Measurements from ENCODE around the gene LOXL1. TPM values are rescaled to one million over a fixed set of nuclear protein-coding genes. Genes with fewer than 3 reads are reported as not detected.
"Not testable (repeated sequence)": the region's sequence is repeated elsewhere in the genome, so short reads cannot be mapped to it uniquely, and the experiment has no call there.

Gene LOXL1
- total RNA-seq, 3 donors from 2014 or later: 0.65 to 1.2 (median 0.81) TPM

- no peaks in the 10 kb centered on the region for H3K9me3 Mint-ChIP-seq
- ATAC-seq: peak; percentile 82 to 90
- peak overlapping the region; percentile 40 for H3K4me3 Mint-ChIP-seq
- peak; percentile 73 for DNase-seq
- peaks cover 25% of the 10 kb centered on the region for H3K4me1 Mint-ChIP-seq (ENCODE audit: low read depth)
- peaks cover 12% of the 10 kb centered on the region for H3K27me3 Mint-ChIP-seq (ENCODE audit: low read depth)
- H3K36me3 Mint-ChIP-seq (ENCODE audit: insufficient read depth): no peaks in the 10 kb centered on the region
Measured at GRCh38 chr15:73972984-73973682, 46.9 kb downstream of the LOXL1 start.

DNA sequence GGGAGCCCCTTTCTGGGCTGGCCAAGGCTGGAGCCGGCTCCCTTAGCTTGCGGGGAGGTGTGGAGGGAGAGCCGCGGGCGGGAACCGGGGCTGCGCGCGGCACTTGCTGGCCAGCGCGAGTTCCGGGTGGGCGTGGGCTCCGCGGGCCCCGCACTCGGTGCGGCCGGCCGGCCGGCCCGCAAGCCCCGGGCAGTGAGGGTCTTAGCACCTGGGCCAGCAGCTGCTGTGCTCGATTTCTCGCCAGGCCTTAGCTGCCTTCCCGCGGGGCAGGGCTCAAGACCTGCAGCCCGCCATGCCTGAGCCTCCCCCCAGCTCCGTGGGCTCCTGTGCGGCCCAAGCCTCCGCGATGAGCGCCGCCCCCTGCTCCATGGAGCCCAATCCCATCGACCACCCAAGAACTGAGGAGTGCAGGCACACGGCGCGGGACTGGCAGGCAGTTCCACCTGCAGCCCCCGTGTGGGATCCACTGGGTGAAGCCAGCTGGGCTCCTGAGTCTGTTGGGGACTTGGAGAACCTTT lies 47.5 kb downstream of the LOXL1 start:
- not testable (repeated sequence) for H3K9me3 Mint-ChIP-seq; H3K4me3 Mint-ChIP-seq; DNase-seq; ATAC-seq; H3K36me3 Mint-ChIP-seq (ENCODE audit: insufficient read depth)
- H3K27me3 Mint-ChIP-seq (ENCODE audit: low read depth): peaks cover 12% of the 10 kb centered on the region
- peaks cover 25% of the 10 kb centered on the region for H3K4me1 Mint-ChIP-seq (ENCODE audit: low read depth)

GRCh38 chr15:73975440-73976125 lies 49.3 kb downstream of the LOXL1 start:
- not testable (repeated sequence) for H3K9me3 Mint-ChIP-seq; DNase-seq; H3K36me3 Mint-ChIP-seq (ENCODE audit: insufficient read depth); ATAC-seq; H3K4me3 Mint-ChIP-seq
- peaks cover 28% of the 10 kb centered on the region for H3K4me1 Mint-ChIP-seq (ENCODE audit: low read depth)
- peaks cover 12% of the 10 kb centered on the region for H3K27me3 Mint-ChIP-seq (ENCODE audit: low read depth)

DNA sequence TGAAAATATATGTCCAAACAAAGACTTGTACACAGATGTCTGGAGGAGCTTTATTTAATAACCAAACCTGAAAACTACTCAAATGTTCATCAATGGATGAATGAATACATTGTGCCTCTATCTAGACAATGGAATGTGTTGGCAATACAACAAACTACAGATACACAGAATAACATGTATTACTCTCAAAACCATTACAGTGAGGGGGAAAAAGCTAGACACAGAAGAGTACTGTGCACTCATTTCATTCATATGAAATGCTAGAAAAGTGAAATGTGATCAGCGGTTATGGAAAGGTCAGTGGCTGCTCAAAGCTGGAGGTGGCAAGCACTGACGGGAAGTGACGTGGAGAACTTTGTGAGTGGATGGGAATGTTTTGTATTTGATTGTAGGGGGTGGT lies 52.6 kb downstream of the LOXL1 start:
- peaks cover 12% of the 10 kb centered on the region for H3K27me3 Mint-ChIP-seq (ENCODE audit: low read depth)
- H3K4me1 Mint-ChIP-seq (ENCODE audit: low read depth): peaks cover 48% of the 10 kb centered on the region
- DNase-seq: no peak
- no peaks in the 10 kb centered on the region for H3K36me3 Mint-ChIP-seq (ENCODE audit: insufficient read depth)
- no peak overlapping the region for H3K4me3 Mint-ChIP-seq
- no peak for ATAC-seq
- no peaks in the 10 kb centered on the region for H3K9me3 Mint-ChIP-seq

- Mint-ChIP-seq H3K9me3 (no peaks in the 10 kb centered on the region), H3K27me3 (ENCODE audit: low read depth) (peaks cover 12% of the 10 kb centered on the region), H3K4me3 (no peak overlapping the region), H3K36me3 (ENCODE audit: insufficient read depth) (peaks cover 4% of the 10 kb centered on the region), H3K4me1 (ENCODE audit: low read depth) (peaks cover 49% of the 10 kb centered on the region)
- no peak for DNase-seq
- no peak for ATAC-seq
Measured at GRCh38 chr15:73979636-73980035, 53.4 kb downstream of the LOXL1 start.

- peaks cover 37% of the 10 kb centered on the region for H3K4me1 Mint-ChIP-seq (ENCODE audit: low read depth)
- peak overlapping the region; percentile 53 for H3K4me3 Mint-ChIP-seq
- DNase-seq: no peak
- H3K9me3 Mint-ChIP-seq: no peaks in the 10 kb centered on the region
- no peaks in the 10 kb centered on the region for H3K27me3 Mint-ChIP-seq (ENCODE audit: low read depth)
- H3K36me3 Mint-ChIP-seq (ENCODE audit: insufficient read depth): peaks cover 7% of the 10 kb centered on the region
- peak; percentile 41 to 51 for ATAC-seq
Measured at GRCh38 chr15:73981761-73982221, 55.5 kb downstream of the LOXL1 start.

DNA sequence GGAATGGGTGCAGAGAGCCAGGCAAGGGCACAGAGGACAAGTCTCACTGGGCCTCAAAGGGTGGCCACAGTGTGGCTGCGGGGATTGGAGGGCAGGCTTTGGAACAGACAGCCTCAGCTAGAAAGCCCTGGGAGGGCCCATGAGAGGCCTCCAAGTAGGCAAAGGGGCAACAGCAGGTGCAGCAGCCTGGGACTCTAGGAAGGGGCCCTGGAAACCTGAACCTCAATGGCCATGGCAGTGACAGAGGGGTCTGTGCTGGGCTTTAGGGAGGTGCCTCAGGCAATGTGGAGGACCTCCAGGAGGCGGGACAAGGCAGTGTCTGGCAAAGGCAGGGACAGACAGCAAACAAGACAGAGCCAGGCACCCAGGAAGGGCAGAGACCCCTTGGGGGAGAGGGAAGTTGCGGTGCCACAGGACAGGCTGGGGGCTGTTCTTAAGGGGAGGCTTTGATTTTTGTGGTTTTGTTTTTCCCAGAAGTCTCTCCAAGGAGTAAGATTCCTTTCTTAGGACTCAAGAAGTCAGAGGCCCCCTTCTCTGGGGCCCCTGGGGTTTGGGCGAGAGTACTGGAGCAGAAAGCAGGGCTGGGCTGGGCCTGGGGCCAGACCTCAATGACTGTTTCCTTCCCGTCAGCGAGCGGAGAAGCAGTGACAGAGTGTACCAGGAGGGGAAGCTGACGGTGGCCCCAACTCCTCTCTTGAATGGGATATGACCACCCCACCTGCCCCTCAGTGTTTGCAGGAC lies 56.1 kb downstream of the LOXL1 start:
- DNase-seq (no peak), ATAC-seq (peak; percentile 79 to 82)
- H3K9me3 Mint-ChIP-seq: no peaks in the 10 kb centered on the region
- peak overlapping the region; percentile 53 for H3K4me3 Mint-ChIP-seq
- H3K27me3 Mint-ChIP-seq (ENCODE audit: low read depth): no peaks in the 10 kb centered on the region
- H3K36me3 Mint-ChIP-seq (ENCODE audit: insufficient read depth): peaks cover 10% of the 10 kb centered on the region
- peaks cover 37% of the 10 kb centered on the region for H3K4me1 Mint-ChIP-seq (ENCODE audit: low read depth)

DNA sequence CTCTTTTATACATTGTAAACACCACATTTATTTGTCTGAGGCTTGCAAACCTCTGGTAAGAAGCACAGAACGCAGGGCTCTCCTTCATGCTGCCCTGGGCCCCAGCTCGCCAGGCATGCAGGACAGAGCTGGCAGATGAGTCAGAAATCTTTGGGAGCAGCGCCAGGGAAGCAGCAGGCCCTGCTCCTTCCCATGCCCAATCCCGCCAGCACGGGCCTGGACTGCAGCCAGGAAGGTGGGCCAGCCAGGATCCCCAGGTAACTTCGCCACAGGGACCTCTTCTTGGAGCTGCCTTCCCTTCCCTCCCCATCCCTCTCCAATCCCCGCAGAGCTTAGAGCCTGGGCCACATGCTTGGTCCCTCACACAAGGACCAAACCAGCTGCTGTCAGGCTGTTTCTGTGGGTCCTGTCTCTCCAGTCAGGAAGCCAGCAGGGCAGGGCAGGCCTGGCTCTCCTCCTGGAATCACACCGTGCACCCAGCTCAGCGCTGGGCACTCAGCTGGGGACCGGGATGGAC lies 57.0 kb downstream of the LOXL1 start:
- Mint-ChIP-seq H3K4me1 (ENCODE audit: low read depth) (peaks cover 37% of the 10 kb centered on the region), H3K36me3 (ENCODE audit: insufficient read depth) (peaks cover 11% of the 10 kb centered on the region), H3K9me3 (no peaks in the 10 kb centered on the region), H3K27me3 (ENCODE audit: low read depth) (no peaks in the 10 kb centered on the region), H3K4me3 (no peak overlapping the region)
- DNase-seq (no peak), ATAC-seq (no peak)

DNA sequence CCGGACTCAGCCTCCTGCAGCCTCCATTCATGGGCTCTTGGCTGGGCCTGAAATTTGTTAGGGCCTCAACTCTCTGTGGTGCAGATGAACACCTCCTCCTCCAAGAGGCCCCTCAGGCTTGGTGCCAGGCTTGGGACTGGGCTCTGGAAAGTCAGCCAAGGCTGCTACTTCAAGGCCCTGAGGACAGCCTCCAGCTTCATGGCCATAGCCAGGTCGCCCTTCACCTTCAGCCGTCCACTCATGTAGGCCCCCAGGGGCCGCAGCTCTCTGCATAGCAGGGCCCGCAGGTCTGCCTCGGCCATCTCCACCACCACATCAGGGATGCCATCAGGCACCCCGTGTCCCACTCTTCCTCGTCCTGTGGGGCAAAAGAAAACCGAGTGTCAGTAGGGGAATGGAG lies 57.5 kb downstream of the LOXL1 start:
- Mint-ChIP-seq H3K4me3 (no peak overlapping the region), H3K27me3 (ENCODE audit: low read depth) (no peaks in the 10 kb centered on the region), H3K36me3 (ENCODE audit: insufficient read depth) (peaks cover 13% of the 10 kb centered on the region), H3K4me1 (ENCODE audit: low read depth) (peaks cover 35% of the 10 kb centered on the region), H3K9me3 (no peaks in the 10 kb centered on the region)
- no peak for DNase-seq
- no peak for ATAC-seq

- Mint-ChIP-seq H3K9me3 (no peaks in the 10 kb centered on the region), H3K4me1 (ENCODE audit: low read depth) (peaks cover 34% of the 10 kb centered on the region), H3K36me3 (ENCODE audit: insufficient read depth) (peaks cover 13% of the 10 kb centered on the region), H3K4me3 (no peak overlapping the region), H3K27me3 (ENCODE audit: low read depth) (no peaks in the 10 kb centered on the region)
- DNase-seq: no peak
- ATAC-seq: no peak
Measured at GRCh38 chr15:73984208-73984979, 58.1 kb downstream of the LOXL1 start.

GRCh38 chr15:73985101-73985873 lies 59.0 kb downstream of the LOXL1 start:
- DNase-seq (no peak), ATAC-seq (no peak)
- Mint-ChIP-seq H3K9me3 (no peaks in the 10 kb centered on the region), H3K36me3 (ENCODE audit: insufficient read depth) (peaks cover 13% of the 10 kb centered on the region), H3K4me1 (ENCODE audit: low read depth) (peaks cover 34% of the 10 kb centered on the region), H3K27me3 (ENCODE audit: low read depth) (no peaks in the 10 kb centered on the region), H3K4me3 (no peak overlapping the region)

DNA sequence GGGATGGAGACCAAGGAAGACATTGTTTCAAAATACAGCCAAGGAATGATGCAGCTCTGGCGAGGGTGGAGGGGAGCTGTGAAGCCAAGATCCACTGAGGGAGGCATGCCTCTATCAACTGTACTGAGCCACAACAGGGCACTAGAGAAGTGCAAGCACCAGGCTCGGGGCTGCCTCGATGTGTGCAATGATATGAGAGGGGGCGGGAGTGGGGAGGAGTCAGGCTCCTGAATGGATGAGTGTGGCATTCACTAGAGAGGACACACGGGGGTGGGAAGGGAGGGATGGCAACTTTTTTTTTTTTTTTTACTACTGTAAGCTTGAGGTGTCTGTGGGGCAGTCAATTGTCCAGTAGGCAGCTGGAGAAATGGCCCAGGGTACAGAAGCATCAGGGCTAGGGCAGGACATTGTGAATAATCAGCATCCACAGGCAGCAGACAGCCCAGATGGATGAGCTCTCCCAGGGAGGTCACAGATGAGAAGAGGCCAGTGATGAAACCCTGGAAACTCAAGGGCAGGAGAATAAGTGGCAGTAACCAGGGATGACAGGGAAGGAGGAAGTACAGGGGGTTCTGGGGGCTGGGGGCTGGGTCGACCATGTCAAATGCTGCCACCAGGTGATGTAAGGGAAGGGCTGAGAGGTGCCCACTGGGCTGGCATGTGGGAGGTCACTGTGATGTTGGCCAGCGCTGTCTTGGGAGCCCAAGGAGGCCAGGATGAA lies 60.0 kb downstream of the LOXL1 start:
- DNase-seq (no peak), ATAC-seq (no peak)
- H3K27me3 Mint-ChIP-seq (ENCODE audit: low read depth): no peaks in the 10 kb centered on the region
- peaks cover 13% of the 10 kb centered on the region for H3K36me3 Mint-ChIP-seq (ENCODE audit: insufficient read depth)
- peaks cover 32% of the 10 kb centered on the region for H3K4me1 Mint-ChIP-seq (ENCODE audit: low read depth)
- no peak overlapping the region for H3K4me3 Mint-ChIP-seq
- H3K9me3 Mint-ChIP-seq: no peaks in the 10 kb centered on the region

DNA sequence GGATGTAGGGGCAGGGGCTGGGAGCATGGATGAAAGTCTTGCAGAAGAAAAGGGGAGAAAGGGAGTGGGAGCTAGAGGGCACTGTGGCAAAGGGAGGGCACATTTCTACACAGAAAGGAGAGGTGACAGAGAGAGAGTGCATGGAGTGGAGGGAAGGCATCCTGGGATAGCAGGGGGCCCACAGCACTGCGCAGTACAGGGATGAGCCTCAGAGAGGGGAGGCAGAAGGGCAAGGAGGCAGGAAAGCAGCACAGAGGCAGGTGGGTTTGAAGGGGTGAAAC lies 60.5 kb downstream of the LOXL1 start:
- Mint-ChIP-seq H3K27me3 (ENCODE audit: low read depth) (no peaks in the 10 kb centered on the region), H3K4me3 (no peak overlapping the region), H3K4me1 (ENCODE audit: low read depth) (peaks cover 31% of the 10 kb centered on the region), H3K9me3 (no peaks in the 10 kb centered on the region), H3K36me3 (ENCODE audit: insufficient read depth) (peaks cover 13% of the 10 kb centered on the region)
- no peak for DNase-seq
- ATAC-seq: no peak

All from activated T-cell treated with anti-CD3 and anti-CD28 coated beads, Interleukin-2, amount 50 U/mL, for 4 hours (primary cell).